PC-9 (cell line): ENCODE data around the gene CSNK2A1. TPM values are rescaled to one million over a fixed set of nuclear protein-coding genes. Genes with fewer than 3 reads are reported as not detected.

Experiments
- Bru-seq: library from RNA; stranded (reverse); fragments of 400-500 nt; gene quantifications from one replicate; lab custom pipeline; 2021; lab: Mats Ljungman, UMichigan
- BruChase-seq, 2 experiments: library from RNA; stranded (reverse); fragments of 400-500 nt; gene quantifications; one replicate each; lab custom pipeline; 2021; lab: Mats Ljungman, UMichigan
- BruUV-seq: library from RNA; stranded (reverse); fragments of 400-500 nt; replicated peaks from 2 replicates; lab custom pipeline; 2021; lab: Mats Ljungman, UMichigan
- CTCF ChIA-PET: fragments of 300-600 bp; sonication (Branson Sonifier 250); formaldehyde crosslinking; loops from one replicate; lab custom pipeline; 2022; ENCODE audit warnings: antibody characterized with exemption; lab: Charles Lee
- POLR2A ChIA-PET: fragments of 300-600 bp; sonication (Branson Sonifier 250); formaldehyde crosslinking; loops from one replicate; lab custom pipeline; 2022; ENCODE audit warnings: antibody characterized with exemption; ENCODE audit not compliant: unreplicated experiment; lab: Charles Lee
- DNase-seq, 2 experiments: peaks; one replicate each; pipeline versions ENCODE4 v3.0.0 to v3.0.0-alpha.2; 2015 to 2022; ENCODE audit warnings: mixed read lengths in 1 of 2
- H2AFZ ChIP-seq: fragments of 200-600 bp; sonication (generic); 2 replicates; pipeline ENCODE4 v1.8.1; 2017; ENCODE audit warnings: antibody characterized with exemption
- H3F3A ChIP-seq: fragments of 200-600 bp; sonication (generic); 2 replicates; pipeline ENCODE4 v1.8.1; 2017; ENCODE audit warnings: antibody characterized with exemption, mild to moderate bottlenecking, low read depth; ENCODE audit not compliant: insufficient read depth
- H3K27ac ChIP-seq: fragments of 200-600 bp; sonication (generic); 2 replicates; pipeline ENCODE4 v1.6.1; 2016; ENCODE audit warnings: mixed run types
- H3K27me3 ChIP-seq: fragments of 200-600 bp; sonication (generic); 2 replicates; pipeline ENCODE4 v1.6.1; 2016; ENCODE audit warnings: low read depth, mixed run types; ENCODE audit not compliant: insufficient read depth
- H3K36me3 ChIP-seq: fragments of 200-600 bp; sonication (generic); 2 replicates; pipeline ENCODE4 v1.6.1; 2016; ENCODE audit warnings: low read depth, mixed run types
- H3K4me1 ChIP-seq: fragments of 200-600 bp; sonication (generic); replicated peaks from 2 replicates; pipeline ENCODE4 v1.6.1; 2016; ENCODE audit warnings: mixed run types; ENCODE audit not compliant: insufficient read depth
- H3K4me2 ChIP-seq: fragments of 200-600 bp; sonication (generic); 2 replicates; pipeline ENCODE4 v1.6.1; 2017; ENCODE audit warnings: mixed run types
- H3K4me3 ChIP-seq: fragments of 200-600 bp; sonication (generic); 2 replicates; pipeline ENCODE4 v1.6.1; 2016; ENCODE audit warnings: mixed run types
- H3K79me2 ChIP-seq: fragments of 200-600 bp; sonication (generic); 2 replicates; pipeline ENCODE4 v1.6.1; 2017; ENCODE audit warnings: low read depth, mixed run types
- H3K9me2 ChIP-seq: fragments of 200-600 bp; sonication (generic); 2 replicates; pipeline ENCODE4 v1.8.1; 2017; ENCODE audit warnings: mild to moderate bottlenecking; ENCODE audit not compliant: insufficient read depth
- H3K9me3 ChIP-seq: fragments of 200-600 bp; sonication (generic); 2 replicates; pipeline ENCODE4 v1.8.1; 2016; ENCODE audit warnings: low read depth; ENCODE audit not compliant: insufficient read depth
- H4K20me1 ChIP-seq: fragments of 200-600 bp; sonication (generic); 2 replicates; pipeline ENCODE4 v1.8.1; 2017; ENCODE audit not compliant: insufficient read depth
- EZH2 ChIP-seq: fragments of 200-600 bp; sonication (generic); IDR thresholded peaks from 2 replicates; pipeline ENCODE4 v1.8.0; 2017; ENCODE audit warnings: antibody characterized with exemption, low read depth
- intact Hi-C: fragments of 100-400 bp; cut with micrococcal nuclease; formaldehyde crosslinking; loops from one replicate; pipeline ENCODE4 v1.10.0; 2022; ENCODE audit not compliant: unreplicated experiment
- long read RNA-seq: library from polyadenylated mRNA; stranded (forward); transcript quantifications from one replicate; pipeline ENCODE4 v2.0.0, GENCODE V29; 2022
- total RNA-seq: library from RNA; stranded (reverse); gene quantifications from 2 replicates; pipeline ENCODE4 v1.2.3, GENCODE V29; 2021
- TF ChIP-seq, protein P1 (sequence below): fragments of 200-600 bp; sonication (generic); conservative IDR thresholded peaks from 2 replicates; pipeline ENCODE4 v1.6.1; 2017; ENCODE audit warnings: mixed run types, antibody characterized with exemption, mild to moderate bottlenecking, moderate library complexity

The CSNK2A1 gene
- total RNA-seq = 187 and 222 TPM in 2 replicates
- Bru-seq, nascent RNA = percentile 96 among the genes with signal in this experiment
- BruChase-seq, experiment 1, labeled RNA remaining after a 2-hour chase = percentile 93 among the genes with signal in this experiment
- BruChase-seq, experiment 2, labeled RNA remaining after a 6-hour chase = percentile 95 among the genes with signal in this experiment
- long read RNA-seq, full-length matches to known transcripts = 145 of 196 reads
- long read RNA-seq, partial matches to known transcripts = 4 of 196 reads
- long read RNA-seq, other reads (novel, unspliced or antisense) = 47 of 196 reads

GRCh38 chr20:543369-544152 is at the start of gene CSNK2A1:
TSS of gene CSNK2A1 (minus strand) at chr20:543790. CDS start at chr20:508551, 35,239 bp downstream.
- Histone ChIP-seq H3K4me3 (peak within 1 kb of the TSS; percentile 95), H3K27ac (peak within 1 kb of the TSS; percentile 62), H3K36me3 (peaks cover 24% of the 10 kb centered on the region), H3K4me2 (peak within 1 kb of the TSS; percentile 97), H3K9me2 (no peaks in the 10 kb centered on the region), H3F3A (peaks cover 4% of the 10 kb centered on the region; the same call in 1 of the 2 replicates), H3K79me2 (peaks cover 50% of the 10 kb centered on the region), H3K4me1 (peaks cover 11% of the 10 kb centered on the region), H3K9me3 (peaks cover 17% of the 10 kb centered on the region), H3K27me3 (no peaks in the 10 kb centered on the region), H4K20me1 (peaks cover 17% of the 10 kb centered on the region; the same call in 1 of the 2 replicates), H2AFZ (peak within 1 kb of the TSS; percentile 89)
- CTCF ChIA-PET = interaction anchor here (1.4 kb wide), 1 partner anchor 225 kb away, joined by 4 read pairs; the partner anchor contains the start of gene SLC52A3
- peak; percentile 84 to 96 for DNase-seq
- BruUV-seq = no TSS peak
- intact Hi-C loops = no loop called here
- POLR2A ChIA-PET = interaction anchor here (0.6 to 1.0 kb wide), 6 partner anchors 12 to 1229 kb away, joined by 3 to 24 read pairs (median 4); partner anchors contain the start of gene SLC52A3
- TF ChIP-seq EZH2 = no peak
- TF ChIP-seq, protein P1, sequence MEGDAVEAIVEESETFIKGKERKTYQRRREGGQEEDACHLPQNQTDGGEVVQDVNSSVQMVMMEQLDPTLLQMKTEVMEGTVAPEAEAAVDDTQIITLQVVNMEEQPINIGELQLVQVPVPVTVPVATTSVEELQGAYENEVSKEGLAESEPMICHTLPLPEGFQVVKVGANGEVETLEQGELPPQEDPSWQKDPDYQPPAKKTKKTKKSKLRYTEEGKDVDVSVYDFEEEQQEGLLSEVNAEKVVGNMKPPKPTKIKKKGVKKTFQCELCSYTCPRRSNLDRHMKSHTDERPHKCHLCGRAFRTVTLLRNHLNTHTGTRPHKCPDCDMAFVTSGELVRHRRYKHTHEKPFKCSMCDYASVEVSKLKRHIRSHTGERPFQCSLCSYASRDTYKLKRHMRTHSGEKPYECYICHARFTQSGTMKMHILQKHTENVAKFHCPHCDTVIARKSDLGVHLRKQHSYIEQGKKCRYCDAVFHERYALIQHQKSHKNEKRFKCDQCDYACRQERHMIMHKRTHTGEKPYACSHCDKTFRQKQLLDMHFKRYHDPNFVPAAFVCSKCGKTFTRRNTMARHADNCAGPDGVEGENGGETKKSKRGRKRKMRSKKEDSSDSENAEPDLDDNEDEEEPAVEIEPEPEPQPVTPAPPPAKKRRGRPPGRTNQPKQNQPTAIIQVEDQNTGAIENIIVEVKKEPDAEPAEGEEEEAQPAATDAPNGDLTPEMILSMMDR = no peak

DNA sequence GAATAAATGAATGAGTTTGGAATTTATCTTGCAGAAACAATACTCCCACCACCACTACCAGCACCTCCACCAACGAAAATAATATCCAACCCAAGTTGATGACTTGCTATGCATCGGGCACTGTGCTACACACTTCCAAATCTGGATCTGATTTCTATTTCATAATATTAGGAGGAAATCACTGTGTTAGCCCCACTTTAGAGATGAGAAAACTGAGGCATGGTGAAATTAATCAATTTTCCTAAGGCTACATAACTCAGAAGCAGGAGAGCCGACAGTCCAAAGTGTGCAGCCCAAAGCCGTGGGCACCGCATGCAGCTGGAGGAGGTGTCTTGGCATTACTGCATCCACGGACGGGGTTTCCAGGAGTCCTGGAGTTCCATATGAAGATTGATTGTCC is 48.9 kb upstream of the CSNK2A1 start:
- Histone ChIP-seq H3K4me2 (no peak overlapping the region), H3K9me2 (no peaks in the 10 kb centered on the region), H3F3A (no peaks in the 10 kb centered on the region; the same call in 1 of the 2 replicates), H3K36me3 (no peaks in the 10 kb centered on the region), H4K20me1 (no peaks in the 10 kb centered on the region), H3K4me1 (no peaks in the 10 kb centered on the region), H3K9me3 (no peaks in the 10 kb centered on the region), H3K27me3 (peaks cover 23% of the 10 kb centered on the region; the same call in 1 of the 2 replicates), H2AFZ (no peak overlapping the region), H3K79me2 (no peaks in the 10 kb centered on the region), H3K27ac (no peak overlapping the region), H3K4me3 (no peak overlapping the region)
- BruUV-seq = no TSS peak
- ChIA-PET CTCF (no interaction called here), POLR2A (interaction anchor here (0.5 to 0.7 kb wide), 2 partner anchors 35 to 54 kb away, joined by 3 to 9 read pairs; no protein-coding TSS in a partner anchor)
- TF ChIP-seq EZH2 = no peak
- TF ChIP-seq, protein P1 = no peak
- DNase-seq = no peak
- intact Hi-C loops = no loop called here

DNA sequence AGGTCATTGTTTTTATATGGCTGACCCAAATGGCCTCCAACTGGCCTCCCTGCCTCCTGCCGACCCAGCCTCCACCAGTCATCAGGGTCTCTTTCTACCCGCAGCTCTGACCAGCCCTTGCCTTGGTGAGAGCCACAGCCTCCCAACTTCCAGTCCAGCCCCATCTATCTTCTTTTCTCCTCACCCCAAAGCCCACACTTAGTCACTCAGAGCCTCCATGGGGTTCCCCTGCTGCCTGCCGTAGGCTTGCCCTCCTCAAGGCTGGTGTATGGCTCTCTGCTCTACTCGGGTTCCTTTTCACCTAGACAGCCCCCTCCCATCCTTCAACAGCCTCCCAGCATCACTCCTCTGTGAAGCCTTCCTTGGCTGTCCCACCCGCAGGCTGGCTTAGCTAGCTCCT is 48.4 kb upstream of the CSNK2A1 start:
- CTCF ChIA-PET = no interaction called here
- H3K36me3 ChIP-seq = no peaks in the 10 kb centered on the region
- BruUV-seq = no TSS peak
- H3K27ac ChIP-seq = no peak overlapping the region
- H3K4me3 ChIP-seq = no peak overlapping the region
- no peaks in the 10 kb centered on the region for H4K20me1 ChIP-seq
- peaks cover 23% of the 10 kb centered on the region; the same call in 1 of the 2 replicates for H3K27me3 ChIP-seq
- H3K79me2 ChIP-seq = no peaks in the 10 kb centered on the region
- POLR2A ChIA-PET = interaction anchor here (0.7 kb wide), 1 partner anchor 35 kb away, joined by 9 read pairs; no protein-coding TSS in a partner anchor
- TF ChIP-seq EZH2 = no peak
- TF ChIP-seq, protein P1 = no peak
- H3K9me3 ChIP-seq = no peaks in the 10 kb centered on the region
- DNase-seq = no peak
- no peaks in the 10 kb centered on the region for H3K4me1 ChIP-seq
- no peak overlapping the region for H3K4me2 ChIP-seq
- no peaks in the 10 kb centered on the region for H3K9me2 ChIP-seq
- intact Hi-C loops = no loop called here
- H3F3A ChIP-seq = no peaks in the 10 kb centered on the region; the same call in 1 of the 2 replicates
- no peak overlapping the region for H2AFZ ChIP-seq
